HFF-Myc (cell line): ENCODE results near the gene NKD1.

ENCODE experiments used
- DNase-seq: peaks from one replicate; pipeline ENCODE4 v3.0.0-alpha.2; 2011; ENCODE audit warnings: low read depth; ENCODE audit errors: extremely low read depth
- H3K4me3 ChIP-seq: replicated peaks from 2 replicates; pipeline ENCODE4 v1.5.1; 2011; ENCODE audit warnings: low read depth, mild to moderate bottlenecking, control low read depth, low read length
- CTCF ChIP-seq: IDR thresholded peaks from 2 replicates; pipeline ENCODE4 v1.5.1; 2012; ENCODE audit warnings: mild to moderate bottlenecking, low read depth, low read length, control low read depth; ENCODE audit errors: missing control alignments

The NKD1 gene

GRCh38 chr16:50525716-50526115, 22.5 kb upstream of the NKD1 start:
- TF ChIP-seq CTCF = no peak
- DNase-seq = no peak
- H3K4me3 ChIP-seq = no peak overlapping the region

- DNase-seq = no peak
- no peak for TF ChIP-seq CTCF
- no peak overlapping the region for H3K4me3 ChIP-seq
Measured at GRCh38 chr16:50526249-50526648, 21.9 kb upstream of the NKD1 start.

GRCh38 chr16:50526796-50527195, 21.4 kb upstream of the NKD1 start:
- DNase-seq = no peak
- no peak for TF ChIP-seq CTCF
- H3K4me3 ChIP-seq = no peak overlapping the region

GRCh38 chr16:50528820-50529219, 19.4 kb upstream of the NKD1 start:
- TF ChIP-seq CTCF = no peak
- DNase-seq = no peak
- H3K4me3 ChIP-seq = no peak overlapping the region

- no peak for TF ChIP-seq CTCF
- no peak overlapping the region for H3K4me3 ChIP-seq
- DNase-seq = no peak
Measured at GRCh38 chr16:50529334-50529733, 18.9 kb upstream of the NKD1 start.

GRCh38 chr16:50530277-50531236, 17.6 kb upstream of the NKD1 start:
- TF ChIP-seq CTCF = no peak
- no peak overlapping the region for H3K4me3 ChIP-seq
- DNase-seq = no peak
